ENCODE measurements around the gene PRAF2.

Gene PRAF2

GRCh38 chrX:49073601-49074575 is at the start of gene PRAF2:
PRAF2 (minus strand) TSS chrX:49074002; CDS start chrX:49073987, 15 bp downstream.
- DNase-seq (ENCODE audit: low read depth in 2 of 2) = peak; percentile 75 to 76

GRCh38 chrX:49122499-49122898 is 48.7 kb upstream of the PRAF2 start:
- no peak for DNase-seq (ENCODE audit: low read depth in 2 of 2)

- no peak for DNase-seq (ENCODE audit: low read depth in 2 of 2)
These were observed 46.3 kb upstream of the PRAF2 start for GRCh38 chrX:49120091-49120490.

GRCh38 chrX:49117581-49117980 is 43.8 kb upstream of the PRAF2 start:
- DNase-seq (ENCODE audit: low read depth in 2 of 2) = no peak

GRCh38 chrX:49116716-49117115 is 42.9 kb upstream of the PRAF2 start:
- DNase-seq (ENCODE audit: low read depth in 2 of 2) = no peak

- DNase-seq (ENCODE audit: low read depth in 2 of 2) = no peak
These were observed 42.3 kb upstream of the PRAF2 start for GRCh38 chrX:49116076-49116475.

- no peak for DNase-seq (ENCODE audit: low read depth in 2 of 2)
These were observed 38.0 kb upstream of the PRAF2 start for GRCh38 chrX:49111791-49112190.

- DNase-seq (ENCODE audit: low read depth in 2 of 2) = no peak
These were observed 36.6 kb upstream of the PRAF2 start for GRCh38 chrX:49110417-49110816.

GRCh38 chrX:49108641-49109040 is 34.8 kb upstream of the PRAF2 start:
- no peak for DNase-seq (ENCODE audit: low read depth in 2 of 2)

- DNase-seq (ENCODE audit: low read depth in 2 of 2) = no peak
These were observed 33.1 kb upstream of the PRAF2 start for GRCh38 chrX:49106930-49107329.

- DNase-seq (ENCODE audit: low read depth in 2 of 2) = no peak
These were observed 32.5 kb upstream of the PRAF2 start for GRCh38 chrX:49106296-49106695.

GRCh38 chrX:49103637-49104036 is 29.8 kb upstream of the PRAF2 start:
- DNase-seq (ENCODE audit: low read depth in 2 of 2) = no peak

GRCh38 chrX:49102190-49102589 is 28.4 kb upstream of the PRAF2 start:
- no peak for DNase-seq (ENCODE audit: low read depth in 2 of 2)

GRCh38 chrX:49101629-49101984 is 27.8 kb upstream of the PRAF2 start:
- DNase-seq (ENCODE audit: low read depth in 2 of 2) = no peak

- DNase-seq (ENCODE audit: low read depth in 2 of 2) = peak; percentile 72 to 75
These were observed 27.2 kb upstream of the PRAF2 start for GRCh38 chrX:49100704-49101628.

GRCh38 chrX:49096419-49096818 is 22.6 kb upstream of the PRAF2 start:
- no peak for DNase-seq (ENCODE audit: low read depth in 2 of 2)

GRCh38 chrX:49089553-49089952 is 15.8 kb upstream of the PRAF2 start:
- DNase-seq (ENCODE audit: low read depth in 2 of 2) = no peak

GRCh38 chrX:49082271-49082871 is 8.6 kb upstream of the PRAF2 start:
- no peak for DNase-seq (ENCODE audit: low read depth in 2 of 2)

GRCh38 chrX:49079489-49080428 is 6.0 kb upstream of the PRAF2 start, which contains the start of gene WDR45:
WDR45 (minus strand) TSS chrX:49079887; CDS start chrX:49078095, 1,792 bp downstream.
- peak; percentile 32 to 42 for DNase-seq (ENCODE audit: low read depth in 2 of 2)

GRCh38 chrX:49077941-49078340 is 4.1 kb upstream of the PRAF2 start:
- no peak for DNase-seq (ENCODE audit: low read depth in 2 of 2)

- no peak for DNase-seq (ENCODE audit: low read depth in 2 of 2)
These were observed 1.5 kb upstream of the PRAF2 start for GRCh38 chrX:49075347-49075746.

Measured in activated CD4-positive, alpha-beta T cell treated with anti-CD3 and anti-CD28 coated beads for 24 hours (primary cell).